Thyroid gland (tissue), 4 donors: ENCODE results near the gene NBEAL2. TPM values are rescaled to one million over a fixed set of nuclear protein-coding genes. Genes with fewer than 3 reads are reported as not detected.

Experiments used
- DNase-seq, 2 donors: peaks; one replicate each; pipeline ENCODE4 v3.0.0-alpha.2; 2019
- H3K27ac ChIP-seq, 3 donors: fragments of 200-600 bp; sonication (generic); 1 replicate in 2 of 3; 2 replicates in 1 of 3; pipeline ENCODE4 v1.5.1; 2016 to 2019; ENCODE audit warnings: mild to moderate bottlenecking in 1 of 3, moderate library complexity in 1 of 3
- H3K27me3 ChIP-seq: fragments of 200-600 bp; sonication (generic); one replicate; pipeline ENCODE4 v1.5.1; 2019
- H3K36me3 ChIP-seq, 2 donors: fragments of 200-600 bp; sonication (generic); one replicate each; pipeline ENCODE4 v1.5.1; 2016 to 2019
- H3K4me1 ChIP-seq, 2 donors: fragments of 200-600 bp; sonication (generic); one replicate each; pipeline ENCODE4 v1.5.1; 2017 to 2019
- H3K4me3 ChIP-seq, 3 donors: fragments of 200-600 bp; sonication (generic); replicated peaks in 1 of 3; 1 replicate in 2 of 3; 2 replicates in 1 of 3; pipeline ENCODE4 v1.5.1; 2016; ENCODE audit warnings: mild to moderate bottlenecking in 1 of 3
- H3K9me3 ChIP-seq: fragments of 200-600 bp; sonication (generic); one replicate; pipeline ENCODE4 v1.5.1; 2017
- CTCF ChIP-seq, 6 experiments: fragments of 200-600 bp in 3 of 6; fragments of 450-650 bp in 3 of 6; sonication (generic) in 3 of 6; IDR thresholded peaks; one replicate each; pipeline ENCODE4 v1.5.1; 2016 to 2019; ENCODE audit warnings: antibody characterized with exemption in 6 of 6, mild to moderate bottlenecking in 2 of 6, inconsistent platforms in 1 of 6, moderate library complexity in 1 of 6
- POLR2A ChIP-seq, 2 donors: fragments of 450-650 bp; IDR thresholded peaks; one replicate each; pipeline ENCODE4 v1.6.1; 2017; ENCODE audit warnings: antibody characterized with exemption in 2 of 2, mild to moderate bottlenecking in 2 of 2, moderate library complexity in 1 of 2
- WGBS, 2 donors: methylation state at CpG; one replicate each; pipeline ENCODE4 v1.1.5; 2017; 5-methylcytosine and 5-hydroxymethylcytosine counted together
- intact Hi-C: fragments of 100-400 bp; cut with DNase I; formaldehyde crosslinking; loops from one replicate; pipeline ENCODE4 v1.15.1; 2023
- total RNA-seq, 4 donors: library from RNA; depleted of rRNA; stranded (reverse); fragments of >200 nt; gene quantifications; one replicate each; pipeline ENCODE4 v1.2.3, GENCODE V29; 2016

Gene NBEAL2
- total RNA-seq, 4 donors from 2014 or later: 19.4 to 38.6 (median 27.5) TPM

- intact Hi-C loops: loop anchor here (5.0 kb wide), 1 partner anchor 136 kb away; no protein-coding TSS in a partner anchor
Observed at GRCh38 chr3:47003461-47004368, 24.2 kb downstream of the NBEAL2 start.

GRCh38 chr3:47004369-47005211 lies 25.1 kb downstream of the NBEAL2 start:
- H3K27ac ChIP-seq: no peak overlapping the region
- H3K4me3 ChIP-seq: no peak overlapping the region
- H3K9me3 ChIP-seq: no peaks in the 10 kb centered on the region
- intact Hi-C loops: loop anchor here (5.0 kb wide), 1 partner anchor 137 kb away; no protein-coding TSS in a partner anchor
- peaks cover 6 to 13% of the 10 kb centered on the region in 2 donors for H3K36me3 ChIP-seq
- H3K4me1 ChIP-seq: peaks cover 4% of the 10 kb centered on the region in 2 donors
- WGBS, 2 donors: 97% methylated on average over 10 to 11 of the region's 17 CpGs
- no peak for DNase-seq
- H3K27me3 ChIP-seq: no peaks in the 10 kb centered on the region
- no peak for TF ChIP-seq CTCF (IDR thresholded peaks at IDR 0.05)
- no peak for TF ChIP-seq POLR2A (IDR thresholded peaks at IDR 0.05)

More at GRCh38 chr3:47003461-47004368, 24.2 kb downstream of the NBEAL2 start:
- DNase-seq: no peak
- peaks cover 0 to under 1% of the 10 kb centered on the region in 2 donors for H3K4me1 ChIP-seq
- H3K4me3 ChIP-seq: no peak overlapping the region
- H3K36me3 ChIP-seq: peaks cover 6 to 13% of the 10 kb centered on the region in 2 donors
- WGBS, 2 donors: 97 to 99% methylated on average over 24 to 27 of the region's 27 CpGs
- TF ChIP-seq POLR2A (IDR thresholded peaks at IDR 0.05): no peak
- TF ChIP-seq CTCF (IDR thresholded peaks at IDR 0.05): no peak
- H3K9me3 ChIP-seq: no peaks in the 10 kb centered on the region
- no peaks in the 10 kb centered on the region for H3K27me3 ChIP-seq
- H3K27ac ChIP-seq: no peak overlapping the region

- intact Hi-C loops: no loop called here
- H3K4me3 ChIP-seq: no peak overlapping the region
- H3K27ac ChIP-seq: no peak overlapping the region
- H3K9me3 ChIP-seq: no peaks in the 10 kb centered on the region
- no peak for TF ChIP-seq CTCF (IDR thresholded peaks at IDR 0.05)
- TF ChIP-seq POLR2A (IDR thresholded peaks at IDR 0.05): no peak
- H3K27me3 ChIP-seq: no peaks in the 10 kb centered on the region
- peaks cover 10% of the 10 kb centered on the region in 2 donors for H3K4me1 ChIP-seq
- WGBS, 2 donors: 79 to 82% methylated on average over 26 to 32 of the region's 32 CpGs
- DNase-seq: peak in 1 of 2 donors; percentile 30
- peaks cover 6 to 13% of the 10 kb centered on the region in 2 donors for H3K36me3 ChIP-seq
Observed at GRCh38 chr3:47005212-47006144, 26.0 kb downstream of the NBEAL2 start.

- H3K4me1 ChIP-seq: peaks cover 10% of the 10 kb centered on the region in 2 donors
- H3K27ac ChIP-seq: no peak overlapping the region
- WGBS, 2 donors: 94 to 96% methylated on average over 9 of the region's 9 CpGs
- no peaks in the 10 kb centered on the region for H3K27me3 ChIP-seq
- H3K4me3 ChIP-seq: no peak overlapping the region
- no peak for TF ChIP-seq CTCF (IDR thresholded peaks at IDR 0.05)
- TF ChIP-seq POLR2A (IDR thresholded peaks at IDR 0.05): no peak
- H3K9me3 ChIP-seq: no peaks in the 10 kb centered on the region
- peaks cover 6 to 13% of the 10 kb centered on the region in 2 donors for H3K36me3 ChIP-seq
- no peak for DNase-seq
- intact Hi-C loops: no loop called here
Observed at GRCh38 chr3:47006145-47006651, 26.7 kb downstream of the NBEAL2 start.
